Endothelial cell of umbilical vein (primary cell): ENCODE data around the gene CMSS1. TPM values are rescaled to one million over a fixed set of nuclear protein-coding genes. Genes with fewer than 3 reads are reported as not detected.

Experiments used
- BruUV-seq: library from RNA; stranded (reverse); fragments of 400-500 nt; replicated peaks from 2 replicates; lab custom pipeline; 2021; lab: Mats Ljungman, UMichigan
- CTCF ChIA-PET: fragments of 300-600, 350-600 bp; sonication (Branson Sonifier 250); formaldehyde crosslinking; loops from one replicate; lab custom pipeline; 2021; ENCODE audit warnings: antibody characterized with exemption, inconsistent platforms; lab: Charles Lee
- POLR2A ChIA-PET: fragments of 300-600, 350-600 bp; sonication (Branson Sonifier 250); formaldehyde crosslinking; loops from one replicate; lab custom pipeline; 2021; ENCODE audit warnings: antibody characterized with exemption, inconsistent platforms; lab: Charles Lee
- DNase-seq: peaks from one replicate; pipeline ENCODE4 v3.0.0-alpha.2; 2011; ENCODE audit warnings: low read depth, low spot score
- FAIRE-seq: peaks from 2 replicates; lab custom pipeline; 2011; peaks lifted over from hg19 to GRCh38; lab: Jason Lieb, UNC
- H2AFZ ChIP-seq: 2 replicates; pipeline ENCODE4 v1.6.0; 2012; ENCODE audit warnings: low read depth, low read length, control low read depth, inconsistent platforms
- H3K27ac ChIP-seq: 2 replicates; pipeline ENCODE4 v1.5.1; 2011; ENCODE audit warnings: low read depth, mild to moderate bottlenecking, control low read depth, low read length, moderate library complexity; ENCODE audit not compliant: insufficient read depth
- H3K27me3 ChIP-seq, 2 experiments: 2 replicates each; pipeline versions ENCODE4 v1.6.0 to v1.6.1; 2011; ENCODE audit warnings: low read length in 2 of 2, mixed read lengths in 1 of 2; ENCODE audit not compliant: control insufficient read depth in 2 of 2, insufficient read depth in 2 of 2
- H3K36me3 ChIP-seq, 2 experiments: 2 replicates in 1 of 2; 3 replicates in 1 of 2; pipeline ENCODE4 v1.5.1; 2011; ENCODE audit warnings: low read length in 2 of 2, mild to moderate bottlenecking in 1 of 2, moderate library complexity in 1 of 2; ENCODE audit not compliant: control insufficient read depth in 2 of 2, insufficient read depth in 2 of 2; ENCODE audit errors: extremely low read depth in 1 of 2
- H3K4me1 ChIP-seq: 3 replicates; pipeline ENCODE4 v1.5.1; 2011; ENCODE audit warnings: mild to moderate bottlenecking, low read length; ENCODE audit not compliant: control insufficient read depth, insufficient read depth; ENCODE audit errors: extremely low read depth
- H3K4me2 ChIP-seq: 2 replicates; pipeline ENCODE4 v1.6.1; 2011; ENCODE audit warnings: low read length, control low read depth, mixed read lengths; ENCODE audit not compliant: insufficient read depth
- H3K4me3 ChIP-seq, 3 experiments: fragments of 200-600 bp in 1 of 3; sonication (generic), shearing (Covaris generic) in 1 of 3; replicated peaks in 1 of 3; 2 replicates each; pipeline ENCODE4 v1.5.1; 2011 to 2016; ENCODE audit warnings: control low read depth in 3 of 3, low read length in 3 of 3, mild to moderate bottlenecking in 2 of 3, inconsistent platforms in 1 of 3, low read depth in 1 of 3, moderate library complexity in 1 of 3; ENCODE audit not compliant: insufficient read depth in 1 of 3
- H3K79me2 ChIP-seq: 2 replicates; pipeline ENCODE4 v1.6.0; 2012; ENCODE audit warnings: low read length, inconsistent platforms; ENCODE audit not compliant: control insufficient read depth, insufficient read depth
- H3K9ac ChIP-seq: replicated peaks from 2 replicates; pipeline ENCODE3; 2011; ENCODE audit warnings: low read length, control low read depth; ENCODE audit not compliant: insufficient read depth; ENCODE audit errors: extremely low read depth
- H3K9me1 ChIP-seq: replicated peaks from 3 replicates; pipeline ENCODE4 v1.6.0; 2011; ENCODE audit warnings: mild to moderate bottlenecking, low read length; ENCODE audit not compliant: control insufficient read depth, insufficient read depth; ENCODE audit errors: extremely low read depth
- H3K9me3 ChIP-seq: replicated peaks from 2 replicates; pipeline ENCODE4 v1.5.1; 2012; ENCODE audit warnings: low read length, inconsistent platforms; ENCODE audit not compliant: control insufficient read depth, insufficient read depth
- H4K20me1 ChIP-seq: replicated peaks from 2 replicates; pipeline ENCODE3; 2011; ENCODE audit warnings: mild to moderate bottlenecking, low read length; ENCODE audit not compliant: control insufficient read depth, insufficient read depth; ENCODE audit errors: extremely low read depth
- EZH2 ChIP-seq: IDR thresholded peaks from 2 replicates; pipeline ENCODE4 v1.6.1; 2012; ENCODE audit warnings: borderline replicate concordance, low read depth, mild to moderate bottlenecking, moderate library complexity, low read length, inconsistent platforms; ENCODE audit not compliant: severe bottlenecking
- FOS ChIP-seq: IDR thresholded peaks from 2 replicates; pipeline ENCODE4 v1.6.1; 2011; ENCODE audit warnings: mild to moderate bottlenecking, low read length, moderate library complexity, borderline replicate concordance; ENCODE audit not compliant: insufficient read depth
- GATA2 ChIP-seq: IDR thresholded peaks from 2 replicates; pipeline ENCODE4 v1.7.0; 2011; ENCODE audit warnings: low read depth, mild to moderate bottlenecking, moderate library complexity, mixed read lengths, low read length; ENCODE audit not compliant: insufficient read length, insufficient read depth
- JUN ChIP-seq: IDR thresholded peaks from 2 replicates; pipeline ENCODE4 v1.6.1; 2011; ENCODE audit warnings: borderline replicate concordance, low read depth; ENCODE audit not compliant: insufficient read length, insufficient read depth
- MYC ChIP-seq: IDR thresholded peaks from one replicate; pipeline ENCODE4 v1.6.1; 2011; ENCODE audit warnings: mild to moderate bottlenecking, low read depth, low read length
- POLR2A ChIP-seq: IDR thresholded peaks from 2 replicates; pipeline ENCODE4 v1.6.1; 2012; ENCODE audit warnings: low read depth, mild to moderate bottlenecking, control low read depth, low read length
- POLR2AphosphoS5 ChIP-seq: IDR thresholded peaks from 2 replicates; pipeline ENCODE4 v1.6.1; 2012; ENCODE audit warnings: low read depth, mild to moderate bottlenecking, control low read depth, low read length, moderate library complexity; ENCODE audit not compliant: insufficient read depth
- dilution Hi-C: fragments of 300-500 bp; cut with MboI; formaldehyde crosslinking; loops from one replicate; pipeline ENCODE4 v1.15.0; 2019; ENCODE audit warnings: low sequenced_read_pairs; ENCODE audit not compliant: extremely low pct_ligation_motif_present
- intact Hi-C: fragments of 100-400 bp; cut with micrococcal nuclease; formaldehyde crosslinking; loops from one replicate; pipeline ENCODE4 v1.10.0; 2022
- polyA plus RNA-seq, 4 experiments: library from polyadenylated mRNA; depleted of rRNA in 3 of 4; stranded (reverse) in 3 of 4; unstranded in 1 of 4; fragments of >200 nt; gene quantifications; 2 replicates each; pipeline versions ENCODE4 v1.2.1 to v1.2.3, GENCODE V29; 2011 to 2012; ENCODE audit warnings: missing spikeins in 1 of 4
- total RNA-seq: library from RNA; stranded (reverse); gene quantifications from 2 replicates; pipeline ENCODE4 v1.2.3, GENCODE V29; 2021
- TF ChIP-seq, protein P1 (sequence below), 2 donors: IDR thresholded peaks; 1 replicate in 1 of 2; 2 replicates in 1 of 2; pipeline ENCODE4 v1.5.1; 2011; ENCODE audit warnings: low read length in 2 of 2, mild to moderate bottlenecking in 2 of 2, moderate library complexity in 2 of 2, control low read depth in 1 of 2, inconsistent platforms in 1 of 2, low read depth in 1 of 2; ENCODE audit not compliant: insufficient read depth in 1 of 2; ENCODE audit errors: extremely low read depth in 1 of 2
- TF ChIP-seq, protein P2 (sequence below): IDR thresholded peaks from 2 replicates; pipeline ENCODE4 v1.6.1; 2011; ENCODE audit not compliant: insufficient read depth, insufficient read length

CMSS1 gene
- total and polyA plus RNA-seq, 2 donors (not counting 3 experiments of a cell fraction or from before 2014, with no cell fraction given), result 9.7 to 60.6 TPM

DNA sequence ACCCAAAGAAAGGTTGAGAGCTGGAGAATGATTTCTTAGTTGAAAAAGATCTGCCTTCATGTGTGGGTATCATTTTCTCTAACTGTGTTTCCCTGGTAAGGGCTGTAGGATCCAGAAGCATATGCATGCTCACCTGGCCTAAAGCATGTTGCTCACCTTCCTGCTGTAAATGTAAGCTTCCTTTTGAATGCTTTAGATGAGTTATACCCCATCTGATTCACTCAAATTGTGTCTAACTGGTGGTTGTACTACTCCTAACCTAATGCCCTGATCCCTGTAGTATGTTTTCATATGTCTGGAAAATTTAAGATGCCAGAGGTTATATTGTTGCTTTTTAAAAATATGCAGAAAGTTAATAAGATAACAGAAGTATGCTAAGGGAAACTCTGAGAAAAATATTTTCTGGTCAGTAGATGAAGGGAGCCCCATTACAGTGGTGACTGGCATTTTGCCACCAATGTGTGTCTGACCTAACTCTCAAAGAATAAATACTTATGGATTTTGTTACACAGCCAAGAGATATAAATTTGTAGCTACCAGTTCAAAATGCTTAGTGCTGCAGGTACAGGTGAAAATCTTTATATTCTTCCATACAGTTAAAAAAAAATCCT, 289.0 kb downstream of the CMSS1 start:
- DNase-seq, result no peak
- Histone ChIP-seq H3K9me1 (no peaks in the 10 kb centered on the region), H3K36me3 (no peaks in the 10 kb centered on the region), H3K79me2 (no peaks in the 10 kb centered on the region), H3K4me1 (peaks cover 8% of the 10 kb centered on the region), H3K9ac (no peak overlapping the region), H4K20me1 (no peaks in the 10 kb centered on the region), H3K9me3 (no peaks in the 10 kb centered on the region), H3K4me2 (no peak overlapping the region), H3K4me3 (no peak overlapping the region), H3K27ac (no peak overlapping the region), H3K27me3 (no peaks in the 10 kb centered on the region), H2AFZ (no peak overlapping the region)
- intact Hi-C loops (loop anchor here (2.0 kb wide), 1 partner anchor 18 kb away; no protein-coding TSS in a partner anchor), dilution Hi-C loops (no loop called here)
- TF ChIP-seq JUN (no peak), GATA2 (no peak), FOS (no peak), POLR2AphosphoS5 (no peak), EZH2 (no peak), POLR2A (no peak), MYC (no peak)
- TF ChIP-seq, protein P1, sequence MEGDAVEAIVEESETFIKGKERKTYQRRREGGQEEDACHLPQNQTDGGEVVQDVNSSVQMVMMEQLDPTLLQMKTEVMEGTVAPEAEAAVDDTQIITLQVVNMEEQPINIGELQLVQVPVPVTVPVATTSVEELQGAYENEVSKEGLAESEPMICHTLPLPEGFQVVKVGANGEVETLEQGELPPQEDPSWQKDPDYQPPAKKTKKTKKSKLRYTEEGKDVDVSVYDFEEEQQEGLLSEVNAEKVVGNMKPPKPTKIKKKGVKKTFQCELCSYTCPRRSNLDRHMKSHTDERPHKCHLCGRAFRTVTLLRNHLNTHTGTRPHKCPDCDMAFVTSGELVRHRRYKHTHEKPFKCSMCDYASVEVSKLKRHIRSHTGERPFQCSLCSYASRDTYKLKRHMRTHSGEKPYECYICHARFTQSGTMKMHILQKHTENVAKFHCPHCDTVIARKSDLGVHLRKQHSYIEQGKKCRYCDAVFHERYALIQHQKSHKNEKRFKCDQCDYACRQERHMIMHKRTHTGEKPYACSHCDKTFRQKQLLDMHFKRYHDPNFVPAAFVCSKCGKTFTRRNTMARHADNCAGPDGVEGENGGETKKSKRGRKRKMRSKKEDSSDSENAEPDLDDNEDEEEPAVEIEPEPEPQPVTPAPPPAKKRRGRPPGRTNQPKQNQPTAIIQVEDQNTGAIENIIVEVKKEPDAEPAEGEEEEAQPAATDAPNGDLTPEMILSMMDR (IDR thresholded peaks at IDR 0.05; ENCODE audit: extremely low read depth in 1 of 2, insufficient read depth in 1 of 2, low read depth in 1 of 2, low read length in 2 of 2), result no peak
- TF ChIP-seq, protein P2, sequence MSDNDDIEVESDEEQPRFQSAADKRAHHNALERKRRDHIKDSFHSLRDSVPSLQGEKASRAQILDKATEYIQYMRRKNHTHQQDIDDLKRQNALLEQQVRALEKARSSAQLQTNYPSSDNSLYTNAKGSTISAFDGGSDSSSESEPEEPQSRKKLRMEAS, result no peak
- CTCF ChIA-PET, result interaction anchor here (1.0 to 1.9 kb wide), 6 partner anchors 17 to 263 kb away, joined by 3 to 10 read pairs (median 3); no protein-coding TSS in a partner anchor
- BruUV-seq, result no TSS peak
- POLR2A ChIA-PET, result no interaction called here
- no peak for FAIRE-seq
